A549 (cell line): ENCODE data around the gene TMEM131. TPM values are rescaled to one million over a fixed set of nuclear protein-coding genes. Genes with fewer than 3 reads are reported as not detected.

Experiments used
- ATAC-seq, 2 experiments: fragments of 200-7000 bp in 1 of 2; fragments of >200 bp in 1 of 2; cut with Nextera tagmentation in 1 of 2; cut with Tn5 transposase in 1 of 2; 3 replicates each; pipeline versions ENCODE4 v1.8.0 to v1.9.1; 2018 to 2020; ENCODE audit warnings: mild to moderate bottlenecking in 1 of 2, moderate library complexity in 1 of 2
- CTCF ChIA-PET: fragments of 300-600 bp; sonication (Branson Sonifier 250); formaldehyde crosslinking; extraction: SDS; loops from one replicate; lab custom pipeline; 2021; ENCODE audit warnings: antibody characterized with exemption, inconsistent platforms; lab: Yijun Ruan, JAX
- POLR2A ChIA-PET: fragments of 350-600 bp; formaldehyde crosslinking; extraction: SDS; loops from one replicate; lab custom pipeline; 2021; ENCODE audit warnings: antibody characterized with exemption, inconsistent platforms; lab: Yijun Ruan, JAX
- DNase-seq, 2 experiments: peaks; one replicate each; pipeline versions ENCODE4 v3.0.0 to v3.0.0-alpha.2; 2011 to 2016; ENCODE audit warnings: low read depth in 1 of 2, low spot score in 1 of 2
- FAIRE-seq: peaks from 2 replicates; lab custom pipeline; 2011; peaks lifted over from hg19 to GRCh38; lab: Jason Lieb, UNC
- H3K27ac ChIP-seq, 2 experiments: fragments of >200 bp; sonication (Bioruptor Twin); formaldehyde crosslinking; 3 replicates each; pipeline ENCODE4 v1.5.1; 2016 to 2017
- H3K4me1 ChIP-seq: fragments of >200 bp; sonication (Bioruptor Twin); formaldehyde crosslinking; 3 replicates; pipeline ENCODE4 v1.6.1; 2016
- H3K4me2 ChIP-seq: fragments of >200 bp; sonication (Bioruptor Twin); formaldehyde crosslinking; 3 replicates; pipeline ENCODE4 v1.6.1; 2016
- H3K4me3 ChIP-seq: fragments of >200 bp; sonication (Bioruptor Twin); formaldehyde crosslinking; 3 replicates; pipeline ENCODE4 v1.5.1; 2016
- H3K9me3 ChIP-seq: fragments of >200 bp; sonication (Bioruptor Twin); formaldehyde crosslinking; 3 replicates; pipeline ENCODE4 v1.6.1; 2016
- BHLHE40 ChIP-seq: IDR thresholded peaks from 2 replicates; pipeline ENCODE4 v1.6.1; 2012; ENCODE audit warnings: low read depth, low read length, inconsistent platforms
- CHD2 ChIP-seq: fragments of 150-350 bp; IDR thresholded peaks from 2 replicates; pipeline ENCODE4 v1.6.1; 2014; ENCODE audit warnings: low read length; ENCODE audit not compliant: partially characterized antibody
- CHD4 ChIP-seq: fragments of 200-600 bp; sonication (generic); IDR thresholded peaks from 2 replicates; pipeline ENCODE4 v1.6.1; 2016; ENCODE audit warnings: antibody characterized with exemption, mild to moderate bottlenecking, borderline replicate concordance
- EHF ChIP-seq: fragments of 250-450 bp; sonication (Bioruptor Pico); IDR thresholded peaks from 2 replicates; pipeline ENCODE4 v1.5.0; 2020; ENCODE audit warnings: mild to moderate bottlenecking
- ESRRA ChIP-seq: fragments of 150-350 bp; IDR thresholded peaks from 2 replicates; pipeline ENCODE4 v1.6.1; 2014; ENCODE audit warnings: mild to moderate bottlenecking, low read length, borderline replicate concordance
- FOSB ChIP-seq: fragments of 250-450 bp; sonication (Bioruptor Pico); IDR thresholded peaks from 2 replicates; pipeline ENCODE4 v1.5.0; 2020; ENCODE audit warnings: mild to moderate bottlenecking, moderate library complexity
- FOSL2 ChIP-seq, 2 experiments: fragments of 450-650 bp in 1 of 2; fragments of >200 bp in 1 of 2; sonication (Bioruptor Twin) in 1 of 2; formaldehyde crosslinking; IDR thresholded peaks; 2 replicates each; pipeline versions ENCODE4 v1.5.0 to v1.6.1; 2016 to 2020; ENCODE audit warnings: mild to moderate bottlenecking in 1 of 2, moderate library complexity in 1 of 2
- HEYL ChIP-seq: fragments of 250-450 bp; sonication (Bioruptor Pico); IDR thresholded peaks from 2 replicates; pipeline ENCODE4 v1.8.0; 2021; ENCODE audit warnings: mild to moderate bottlenecking, moderate library complexity
- HOXA7 ChIP-seq: fragments of 250-450 bp; sonication (Bioruptor Pico); IDR thresholded peaks from 2 replicates; pipeline ENCODE4 v1.5.0; 2020; ENCODE audit warnings: mild to moderate bottlenecking, moderate library complexity
- HOXB13 ChIP-seq: fragments of 250-450 bp; sonication (Bioruptor Pico); IDR thresholded peaks from 2 replicates; pipeline ENCODE4 v1.5.0; 2020; ENCODE audit warnings: low read depth, mild to moderate bottlenecking, moderate library complexity
- HOXB5 ChIP-seq: fragments of 250-450 bp; sonication (Bioruptor Pico); IDR thresholded peaks from 2 replicates; pipeline ENCODE4 v1.5.0; 2020; ENCODE audit warnings: mild to moderate bottlenecking, moderate library complexity
- JUN ChIP-seq, 2 experiments: fragments of >200 bp; sonication (Bioruptor Twin); formaldehyde crosslinking; IDR thresholded peaks; 2 replicates in 1 of 2; 3 replicates in 1 of 2; pipeline ENCODE4 v1.6.1; 2016 to 2017
- KDM1A ChIP-seq: fragments of 200-600 bp; sonication (generic); IDR thresholded peaks from 2 replicates; pipeline ENCODE4 v1.6.1; 2016; ENCODE audit warnings: low read depth, mild to moderate bottlenecking
- KDM5A ChIP-seq: fragments of 200-600 bp; sonication (generic); IDR thresholded peaks from 2 replicates; pipeline ENCODE4 v1.6.1; 2016; ENCODE audit warnings: antibody characterized with exemption, mild to moderate bottlenecking
- MYC ChIP-seq: IDR thresholded peaks from 2 replicates; pipeline ENCODE4 v1.6.1; 2012; ENCODE audit warnings: mild to moderate bottlenecking, inconsistent platforms, low read length, improper control_type of control experiment, borderline replicate concordance
- PHF8 ChIP-seq: fragments of 200-600 bp; sonication (generic); IDR thresholded peaks from 2 replicates; pipeline ENCODE4 v1.6.1; 2016; ENCODE audit warnings: low read depth, mild to moderate bottlenecking, antibody characterized with exemption, moderate library complexity, borderline replicate concordance
- POLR2AphosphoS2 ChIP-seq: conservative IDR thresholded peaks from 2 replicates; pipeline ENCODE4 v1.6.1; 2012; ENCODE audit warnings: low read length, improper control_type of control experiment, inconsistent platforms
- RCOR1 ChIP-seq: fragments of 150-350 bp; IDR thresholded peaks from 2 replicates; pipeline ENCODE4 v1.6.1; 2014; ENCODE audit warnings: antibody characterized with exemption, low read length, low read depth
- ZC3H11A ChIP-seq: fragments of 450-650 bp; IDR thresholded peaks from 2 replicates; pipeline ENCODE4 v1.6.1; 2014; ENCODE audit warnings: antibody characterized with exemption, mild to moderate bottlenecking
- ZFP36 ChIP-seq: fragments of 450-650 bp; IDR thresholded peaks from 2 replicates; pipeline ENCODE4 v1.6.1; 2014; ENCODE audit warnings: borderline replicate concordance; ENCODE audit not compliant: partially characterized antibody
- ZNF302 ChIP-seq: fragments of 250-450 bp; sonication (Bioruptor Pico); IDR thresholded peaks from 2 replicates; pipeline ENCODE4 v1.9.0; 2021; ENCODE audit warnings: inconsistent platforms, mild to moderate bottlenecking, moderate library complexity
- WGBS: methylation state at CpG from one replicate; pipeline ENCODE4 v1.1.6; 2017; ENCODE audit errors: missing lambda C conversion rate; 5-methylcytosine and 5-hydroxymethylcytosine counted together
- polyA plus RNA-seq, 4 experiments: library from polyadenylated mRNA; depleted of rRNA in 3 of 4; stranded (reverse); fragments of >200 nt; fragmentation: RNase III in 1 of 4; extraction: RNeasy Plus Mini Kit Qiagen cat#74134 plus additional on column Dnase treatment in 1 of 4; gene quantifications; 2 replicates in 3 of 4; 3 replicates in 1 of 4; pipeline ENCODE4 v1.2.3, GENCODE V29; 2011 to 2017
- TF ChIP-seq, protein P1 (sequence below): IDR thresholded peaks from 2 replicates; pipeline ENCODE4 v1.6.1; 2012; ENCODE audit warnings: low read depth, borderline replicate concordance
- TF ChIP-seq, protein P2 (sequence below): IDR thresholded peaks from 2 replicates; pipeline ENCODE4 v1.6.1; 2012
- TF ChIP-seq, protein P3 (sequence below): IDR thresholded peaks from 2 replicates; pipeline ENCODE4 v1.6.1; 2012
- TF ChIP-seq, protein P4 (sequence below): fragments of 250-450 bp; sonication (Bioruptor Pico); IDR thresholded peaks from 2 replicates; pipeline ENCODE4 v1.5.0; 2020; ENCODE audit warnings: low read depth, mild to moderate bottlenecking, moderate library complexity

The TMEM131 gene
- polyA plus RNA-seq, 2 of the 4 experiments (the other 2 are of a cell fraction) = 14.5 to 21.8 TPM

DNA sequence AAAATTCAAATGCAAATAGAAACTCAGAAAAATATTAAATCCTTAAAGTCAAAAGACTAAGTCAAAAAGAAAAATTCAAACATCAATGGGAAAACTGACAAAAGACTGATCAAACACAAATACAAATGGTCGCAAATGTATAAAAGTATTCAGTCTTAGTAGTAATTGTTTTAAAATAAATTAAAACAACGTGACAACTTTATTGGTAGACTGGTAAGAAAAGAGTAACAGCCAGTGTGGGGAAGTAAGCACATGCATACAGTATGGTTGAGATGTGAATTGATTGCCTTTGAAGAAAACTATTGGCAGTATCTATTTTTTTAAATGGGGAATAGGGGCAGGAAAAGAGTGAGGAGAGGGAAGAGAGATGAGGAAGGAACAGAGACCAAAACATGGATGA, 9.8 kb downstream of the TMEM131 start:
- no peak overlapping the region for H3K4me3 ChIP-seq
- POLR2A ChIA-PET = no interaction called here
- no peak for DNase-seq
- 93% methylated on average over 2 of the region's 2 CpGs for WGBS
- H3K9me3 ChIP-seq = peaks cover 12% of the 10 kb centered on the region; the same call in 1 of the 3 replicates
- no peak for TF ChIP-seq HEYL (CRISPR knock-in tag)
- TF ChIP-seq, protein P1, sequence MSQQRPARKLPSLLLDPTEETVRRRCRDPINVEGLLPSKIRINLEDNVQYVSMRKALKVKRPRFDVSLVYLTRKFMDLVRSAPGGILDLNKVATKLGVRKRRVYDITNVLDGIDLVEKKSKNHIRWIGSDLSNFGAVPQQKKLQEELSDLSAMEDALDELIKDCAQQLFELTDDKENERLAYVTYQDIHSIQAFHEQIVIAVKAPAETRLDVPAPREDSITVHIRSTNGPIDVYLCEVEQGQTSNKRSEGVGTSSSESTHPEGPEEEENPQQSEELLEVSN = no peak
- TF ChIP-seq CHD4 = no peak
- no peak for TF ChIP-seq HOXA7 (CRISPR knock-in tag)
- no peak for ATAC-seq
- no peak for FAIRE-seq
- H3K4me1 ChIP-seq = no peaks in the 10 kb centered on the region
- H3K4me2 ChIP-seq = no peak overlapping the region
- CTCF ChIA-PET = no interaction called here
- H3K27ac ChIP-seq = no peak overlapping the region

DNA sequence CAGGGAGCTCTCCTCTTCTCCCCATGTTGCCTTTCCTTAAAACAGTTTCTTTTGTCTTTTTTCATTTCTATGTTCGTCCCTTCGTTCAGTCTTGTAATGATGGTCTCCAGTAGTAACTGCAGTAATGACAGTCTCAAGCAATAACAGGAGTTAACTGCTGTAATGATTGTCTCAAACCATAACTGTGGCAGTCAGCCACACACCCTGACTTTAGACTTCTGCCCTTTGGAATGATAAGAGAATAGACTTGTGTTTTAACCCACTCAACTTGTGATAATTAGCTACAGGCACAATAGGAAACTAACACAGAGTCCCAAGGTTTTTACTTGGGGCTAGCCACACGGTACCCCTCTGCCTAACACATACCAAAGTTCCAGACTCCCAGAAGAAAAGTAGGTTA, 12.1 kb downstream of the TMEM131 start:
- Histone ChIP-seq H3K4me1 (no peaks in the 10 kb centered on the region), H3K4me2 (no peak overlapping the region), H3K9me3 (peaks cover 14% of the 10 kb centered on the region; the same call in 2 of the 3 replicates), H3K4me3 (no peak overlapping the region), H3K27ac (no peak overlapping the region)
- no peak for FAIRE-seq
- no peak for DNase-seq
- ChIA-PET POLR2A (no interaction called here), CTCF (no interaction called here)
- 93% methylated on average over 3 of the region's 3 CpGs for WGBS
- no peak for ATAC-seq
- TF ChIP-seq EHF (no peak), PHF8 (no peak), JUN (IDR thresholded peaks at IDR 0.05) (no peak), ZFP36 (no peak), ESRRA (no peak), FOSL2 (IDR thresholded peaks at IDR 0.05) (no peak), FOSL2 (CRISPR knock-in tag; IDR thresholded peaks at IDR 0.05) (no peak), HOXB5 (CRISPR knock-in tag) (no peak), RCOR1 (no peak), KDM1A (no peak), HOXB13 (CRISPR knock-in tag) (no peak), ZC3H11A (no peak), MYC (no peak), POLR2AphosphoS2 (no peak), CHD2 (no peak)
- TF ChIP-seq, protein P2, sequence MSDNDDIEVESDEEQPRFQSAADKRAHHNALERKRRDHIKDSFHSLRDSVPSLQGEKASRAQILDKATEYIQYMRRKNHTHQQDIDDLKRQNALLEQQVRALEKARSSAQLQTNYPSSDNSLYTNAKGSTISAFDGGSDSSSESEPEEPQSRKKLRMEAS = no peak
- TF ChIP-seq, protein P3, sequence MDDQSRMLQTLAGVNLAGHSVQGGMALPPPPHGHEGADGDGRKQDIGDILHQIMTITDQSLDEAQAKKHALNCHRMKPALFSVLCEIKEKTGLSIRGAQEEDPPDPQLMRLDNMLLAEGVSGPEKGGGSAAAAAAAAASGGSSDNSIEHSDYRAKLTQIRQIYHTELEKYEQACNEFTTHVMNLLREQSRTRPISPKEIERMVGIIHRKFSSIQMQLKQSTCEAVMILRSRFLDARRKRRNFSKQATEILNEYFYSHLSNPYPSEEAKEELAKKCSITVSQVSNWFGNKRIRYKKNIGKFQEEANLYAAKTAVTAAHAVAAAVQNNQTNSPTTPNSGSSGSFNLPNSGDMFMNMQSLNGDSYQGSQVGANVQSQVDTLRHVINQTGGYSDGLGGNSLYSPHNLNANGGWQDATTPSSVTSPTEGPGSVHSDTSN = no peak
- TF ChIP-seq, protein P4, sequence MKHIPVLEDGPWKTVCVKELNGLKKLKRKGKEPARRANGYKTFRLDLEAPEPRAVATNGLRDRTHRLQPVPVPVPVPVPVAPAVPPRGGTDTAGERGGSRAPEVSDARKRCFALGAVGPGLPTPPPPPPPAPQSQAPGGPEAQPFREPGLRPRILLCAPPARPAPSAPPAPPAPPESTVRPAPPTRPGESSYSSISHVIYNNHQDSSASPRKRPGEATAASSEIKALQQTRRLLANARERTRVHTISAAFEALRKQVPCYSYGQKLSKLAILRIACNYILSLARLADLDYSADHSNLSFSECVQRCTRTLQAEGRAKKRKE (CRISPR knock-in tag) = no peak
- TF ChIP-seq, all 56 proteins: peak for 0

DNA sequence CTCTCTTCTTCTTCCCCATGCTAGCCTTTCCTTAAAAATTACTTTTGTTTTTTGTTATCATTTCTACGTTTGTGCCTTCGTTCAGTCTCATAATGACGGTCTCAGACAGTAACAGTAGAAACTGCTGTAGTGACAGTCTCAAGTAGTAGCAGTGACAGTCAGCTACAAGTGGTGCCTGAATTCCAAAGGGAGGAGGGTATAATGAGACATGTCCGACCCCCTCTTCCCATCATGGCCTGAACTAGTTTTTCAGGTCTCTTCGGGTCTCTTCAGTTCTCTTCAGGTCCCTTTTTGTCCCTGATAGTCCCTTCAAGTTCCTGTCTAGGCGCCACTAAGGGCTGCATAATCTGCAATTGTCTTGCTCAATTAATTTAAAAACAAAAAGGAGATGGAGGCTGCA, 12.6 kb downstream of the TMEM131 start:
- WGBS = 90% methylated on average over 6 of the region's 6 CpGs
- ATAC-seq (no peak), DNase-seq (no peak), FAIRE-seq (no peak)
- H3K4me3 ChIP-seq = no peak overlapping the region
- H3K4me1 ChIP-seq = no peaks in the 10 kb centered on the region
- ChIA-PET POLR2A (no interaction called here), CTCF (no interaction called here)
- peaks cover 13% of the 10 kb centered on the region; the same call in 1 of the 3 replicates for H3K9me3 ChIP-seq
- H3K4me2 ChIP-seq = no peak overlapping the region
- no peak overlapping the region for H3K27ac ChIP-seq
- TF ChIP-seq, protein P1 = no peak
- TF ChIP-seq ZC3H11A = no peak
- TF ChIP-seq BHLHE40 = no peak
- TF ChIP-seq KDM5A = no peak
- no peak for TF ChIP-seq PHF8
- no peak for TF ChIP-seq ZNF302
- TF ChIP-seq ZFP36 = no peak
- TF ChIP-seq FOSB (CRISPR knock-in tag) = no peak
- TF ChIP-seq KDM1A = no peak
